ENCODE data around the gene LZTS2.
"Not testable (repeated sequence)": the region's sequence is repeated elsewhere in the genome, so short reads cannot be mapped to it uniquely, and the experiment has no call there.

Gene LZTS2, protein sequence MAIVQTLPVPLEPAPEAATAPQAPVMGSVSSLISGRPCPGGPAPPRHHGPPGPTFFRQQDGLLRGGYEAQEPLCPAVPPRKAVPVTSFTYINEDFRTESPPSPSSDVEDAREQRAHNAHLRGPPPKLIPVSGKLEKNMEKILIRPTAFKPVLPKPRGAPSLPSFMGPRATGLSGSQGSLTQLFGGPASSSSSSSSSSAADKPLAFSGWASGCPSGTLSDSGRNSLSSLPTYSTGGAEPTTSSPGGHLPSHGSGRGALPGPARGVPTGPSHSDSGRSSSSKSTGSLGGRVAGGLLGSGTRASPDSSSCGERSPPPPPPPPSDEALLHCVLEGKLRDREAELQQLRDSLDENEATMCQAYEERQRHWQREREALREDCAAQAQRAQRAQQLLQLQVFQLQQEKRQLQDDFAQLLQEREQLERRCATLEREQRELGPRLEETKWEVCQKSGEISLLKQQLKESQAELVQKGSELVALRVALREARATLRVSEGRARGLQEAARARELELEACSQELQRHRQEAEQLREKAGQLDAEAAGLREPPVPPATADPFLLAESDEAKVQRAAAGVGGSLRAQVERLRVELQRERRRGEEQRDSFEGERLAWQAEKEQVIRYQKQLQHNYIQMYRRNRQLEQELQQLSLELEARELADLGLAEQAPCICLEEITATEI

DNA sequence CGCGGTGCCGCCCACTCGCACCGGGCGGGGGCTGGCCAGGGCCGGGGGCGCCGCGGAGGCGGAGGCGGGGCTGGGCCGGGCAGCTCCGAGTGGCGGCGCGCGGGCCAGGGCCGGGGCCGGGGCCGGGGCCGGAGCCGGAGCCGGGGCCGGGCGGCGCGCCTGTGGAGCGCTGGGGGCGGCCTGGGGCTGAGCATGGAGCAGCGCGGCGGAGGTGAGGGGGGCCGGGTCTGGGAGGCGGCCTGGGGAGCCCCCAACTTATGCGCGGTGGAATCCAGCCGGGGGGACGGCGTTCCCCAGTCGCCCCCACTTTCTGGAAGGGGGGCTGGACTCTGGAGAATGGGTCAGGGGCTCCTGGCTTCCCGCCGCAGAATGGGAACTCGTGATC, at the start of gene LZTS2:
TSS of gene LZTS2 (plus strand) at position 67 of the 385 bp plus-strand sequence. CDS start 2,731 bp downstream, outside the sequence.
- DNase-seq = peak in 12 of 56 donors; percentile 38 to 82 (median 60)

DNA sequence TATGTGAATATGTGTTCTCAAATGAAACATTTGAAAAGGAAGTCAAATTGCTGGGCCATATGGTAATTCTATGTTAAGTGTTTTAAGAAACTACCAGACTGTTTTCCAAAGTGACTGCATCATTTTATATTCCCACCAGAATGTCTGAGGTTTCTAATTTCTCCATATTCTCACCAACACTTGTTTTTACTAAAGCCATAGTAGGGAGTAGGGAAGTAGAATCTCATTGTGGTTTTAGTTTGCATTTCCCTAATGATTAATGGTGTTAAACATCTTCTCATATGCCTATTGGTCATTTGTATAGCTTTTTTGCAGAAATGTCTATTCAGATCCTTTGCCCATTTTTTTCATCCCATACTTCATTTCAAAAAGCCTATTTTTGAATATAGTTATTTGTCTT, 39.4 kb upstream of the LZTS2 start:
- no peak for DNase-seq

DNA sequence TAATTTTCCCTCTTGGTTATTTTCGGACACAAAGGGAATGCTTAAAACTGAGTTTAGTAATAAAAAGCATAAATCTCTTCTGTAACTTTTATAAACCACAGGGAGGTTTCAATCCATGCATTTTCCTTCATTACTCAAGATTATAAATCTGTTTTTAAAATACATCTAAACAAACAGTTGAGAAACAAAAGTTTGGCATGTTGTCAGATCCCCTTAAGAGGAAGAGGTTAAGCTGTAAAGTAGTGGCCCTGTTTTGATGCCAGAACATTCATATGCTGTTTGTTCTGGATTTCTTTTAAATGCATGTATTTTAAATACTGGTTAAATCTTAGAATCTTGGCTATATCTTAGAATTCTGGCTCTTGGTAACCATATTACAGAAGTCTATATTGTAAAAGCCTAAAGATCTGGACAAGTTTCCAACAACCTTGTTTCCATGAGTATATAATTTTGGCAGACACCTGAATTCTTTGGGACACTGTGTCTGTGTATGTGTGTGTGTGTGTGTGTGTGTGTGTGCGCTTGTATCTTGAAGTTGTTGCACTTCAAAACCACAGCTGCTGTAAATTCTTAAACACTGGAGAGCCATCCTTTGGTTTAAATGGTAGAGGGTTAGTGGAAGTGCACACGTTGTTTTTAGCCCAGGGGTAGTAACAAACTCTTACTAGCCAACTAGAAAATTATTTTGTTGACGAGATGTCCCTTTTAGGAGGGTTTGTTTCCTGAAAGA, 37.1 kb upstream of the LZTS2 start:
- no peak for DNase-seq

DNA sequence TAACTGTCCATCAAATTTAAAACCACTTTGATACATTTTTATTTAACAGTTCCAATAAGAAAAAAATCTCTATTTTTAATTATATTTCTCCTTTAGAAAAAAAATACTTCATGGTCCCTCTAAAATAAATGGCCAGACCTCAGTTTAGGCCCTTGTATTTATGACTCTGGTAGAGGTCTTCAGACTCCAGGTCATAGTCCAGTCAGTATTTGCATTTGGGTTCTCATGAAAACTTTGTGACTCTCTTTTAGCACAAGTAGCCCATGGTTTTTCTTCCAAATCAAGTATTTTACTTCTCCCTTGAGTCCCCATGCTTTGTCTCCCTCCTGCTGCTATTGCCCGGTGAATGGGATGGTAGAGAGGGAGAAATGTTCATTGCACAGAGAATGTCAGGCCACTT, 35.8 kb upstream of the LZTS2 start:
- no peak for DNase-seq

DNA sequence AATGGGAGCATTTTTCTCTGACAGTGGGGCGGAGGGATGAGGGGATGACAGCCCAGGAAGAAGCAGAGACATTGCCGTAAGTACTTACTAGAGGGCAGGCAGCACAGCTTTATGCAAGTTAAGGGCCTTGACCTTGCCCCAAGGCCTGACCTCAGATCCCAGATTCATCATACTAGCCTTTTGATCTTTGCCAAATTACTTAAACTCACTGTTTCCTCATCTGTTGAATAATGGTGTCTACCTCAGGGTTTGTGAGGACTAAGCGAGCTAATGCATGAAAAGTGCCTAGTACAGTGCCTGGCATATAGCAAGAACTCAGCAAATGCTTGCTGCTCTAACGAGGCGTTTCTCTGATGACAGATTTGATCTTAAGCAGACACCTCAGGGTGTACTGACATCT, 33.8 kb upstream of the LZTS2 start:
- no peak for DNase-seq

DNA sequence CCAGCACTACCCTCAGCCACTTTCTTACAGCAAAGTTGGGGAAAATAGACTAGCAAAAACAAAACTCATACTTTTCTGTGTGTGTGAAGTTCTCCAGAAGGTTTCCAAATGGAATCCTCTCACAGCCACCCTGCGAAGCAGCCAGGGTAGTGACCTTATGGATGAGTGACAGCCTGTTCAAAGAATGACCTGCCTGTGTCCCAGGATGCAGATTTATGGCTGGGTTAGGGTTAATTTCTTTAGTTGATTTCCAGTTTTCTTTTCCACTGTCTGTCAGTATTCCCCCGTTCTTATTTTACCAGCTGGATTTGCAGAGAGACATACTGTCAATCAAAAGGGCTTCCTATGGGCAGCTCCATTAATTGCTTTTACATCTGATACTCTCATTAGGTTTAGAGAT, 32.7 kb upstream of the LZTS2 start:
- DNase-seq = no peak

DNA sequence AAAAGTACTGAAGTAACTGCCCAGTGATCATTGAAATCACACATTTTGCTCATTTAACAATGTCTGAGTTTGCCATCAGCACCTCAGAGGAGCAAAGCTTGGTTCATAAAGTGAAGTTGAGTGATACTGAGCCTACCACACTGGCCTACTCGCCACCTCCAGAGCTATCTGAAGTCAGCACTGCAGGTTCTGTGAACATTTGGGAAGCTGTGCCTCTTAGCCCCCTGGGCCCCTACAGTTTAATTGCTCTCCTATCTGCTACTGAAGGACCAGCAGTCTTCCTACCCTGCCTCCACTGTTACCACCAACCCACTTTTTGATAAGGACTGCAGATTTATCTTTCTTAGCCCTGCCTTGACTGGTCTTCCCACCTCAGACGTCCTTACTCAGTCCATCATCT, 32.3 kb upstream of the LZTS2 start:
- DNase-seq = no peak

DNA sequence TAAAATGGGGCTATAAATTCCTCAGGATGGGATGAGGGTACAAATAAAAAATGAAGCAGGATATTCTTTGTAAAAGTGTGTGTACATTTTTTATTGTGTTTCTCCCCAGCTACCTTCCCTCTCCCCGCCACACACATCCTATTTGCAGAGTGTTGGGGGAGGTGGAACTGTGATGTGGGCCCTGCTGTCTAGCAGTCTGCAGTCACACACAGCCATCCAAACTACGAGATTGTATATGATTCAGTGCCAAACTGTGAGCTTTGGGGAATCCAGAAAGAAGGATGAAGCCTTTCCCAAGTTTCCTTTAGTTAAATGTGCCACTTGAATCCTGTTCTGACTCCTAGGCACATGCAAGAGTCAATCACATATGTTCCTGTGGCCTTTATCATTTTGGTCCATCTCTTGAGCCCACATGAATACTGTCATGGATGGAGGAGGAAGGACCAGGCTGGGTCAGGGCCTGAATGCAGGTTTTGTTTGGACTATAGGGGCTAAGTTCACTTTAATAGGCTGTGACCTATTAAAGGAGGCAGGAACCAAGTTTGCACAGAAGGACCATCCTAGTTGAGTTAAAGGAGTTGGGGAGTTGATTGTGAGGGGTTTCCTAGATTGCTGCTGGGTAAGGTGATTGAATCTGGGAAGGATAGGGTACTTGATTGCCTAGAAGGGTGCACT, 31.4 kb upstream of the LZTS2 start:
- no peak for DNase-seq

DNA sequence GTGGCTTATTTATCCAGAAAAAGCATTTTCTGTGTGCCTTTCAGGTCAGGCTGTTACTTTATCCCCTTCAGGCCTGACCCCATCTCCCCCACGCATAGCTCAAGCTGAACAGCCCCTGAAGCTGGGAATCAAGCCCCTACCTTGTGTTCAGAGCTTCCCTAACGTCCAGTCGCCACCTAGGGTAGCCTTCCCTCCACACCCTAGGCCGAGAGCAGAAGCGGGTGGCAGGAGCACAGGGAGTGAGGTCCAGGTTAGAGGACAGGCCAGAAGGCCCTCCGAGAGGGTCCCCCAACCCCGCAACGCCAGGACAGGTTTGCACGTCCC, 30.8 kb upstream of the LZTS2 start:
- DNase-seq = no peak

DNA sequence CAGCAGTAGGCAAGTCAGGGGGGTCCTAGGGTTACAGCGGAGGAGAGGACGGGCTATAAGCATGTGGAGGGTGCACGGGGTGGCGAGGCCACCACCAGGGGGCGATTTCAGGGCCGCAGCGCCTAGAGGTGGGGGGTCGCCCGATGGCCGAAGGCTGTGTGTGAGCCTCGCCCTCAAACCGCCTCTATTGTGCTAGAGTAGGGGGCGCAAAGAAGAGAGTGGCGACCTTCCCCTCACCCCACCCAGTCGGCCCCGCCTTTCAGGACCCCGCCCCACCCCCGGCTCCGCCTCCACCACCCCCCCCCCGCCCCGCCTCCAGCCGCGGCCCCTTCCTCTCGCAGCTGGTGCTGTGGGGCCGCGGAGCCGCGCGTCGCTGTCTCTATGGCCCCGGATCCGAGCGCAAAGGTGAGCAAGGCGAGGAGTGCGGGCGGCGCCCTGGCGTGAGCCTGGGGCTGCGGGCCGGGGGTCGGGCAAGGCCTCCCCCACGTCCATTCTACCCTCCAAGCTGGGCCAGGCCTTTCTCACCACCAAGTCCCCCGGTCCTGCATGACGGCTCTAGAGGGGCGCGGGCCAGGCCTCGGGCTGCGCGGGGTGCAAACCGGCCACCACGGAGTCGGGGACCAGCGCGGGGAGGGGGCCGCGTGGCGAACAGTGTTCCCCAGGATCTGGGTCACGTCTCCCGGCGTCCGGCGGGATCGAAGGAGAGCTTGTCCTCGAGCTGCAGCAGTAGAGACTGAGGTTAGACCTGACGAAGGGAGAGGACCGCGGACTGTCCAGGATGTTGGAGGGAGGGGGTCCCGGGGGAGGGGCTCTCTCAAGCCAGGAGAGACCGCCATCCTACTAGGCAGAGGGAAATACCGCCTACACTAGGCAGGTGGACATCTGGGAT, 30.2 kb upstream of the LZTS2 start, which contains the start of gene SEMA4G:
TSS of gene SEMA4G (plus strand) at position 318 of the 889 bp plus-strand sequence. CDS start 3,409 bp downstream, outside the sequence.
- DNase-seq = peak in 20 of 56 donors; percentile 6 to 57 (median 23)

DNA sequence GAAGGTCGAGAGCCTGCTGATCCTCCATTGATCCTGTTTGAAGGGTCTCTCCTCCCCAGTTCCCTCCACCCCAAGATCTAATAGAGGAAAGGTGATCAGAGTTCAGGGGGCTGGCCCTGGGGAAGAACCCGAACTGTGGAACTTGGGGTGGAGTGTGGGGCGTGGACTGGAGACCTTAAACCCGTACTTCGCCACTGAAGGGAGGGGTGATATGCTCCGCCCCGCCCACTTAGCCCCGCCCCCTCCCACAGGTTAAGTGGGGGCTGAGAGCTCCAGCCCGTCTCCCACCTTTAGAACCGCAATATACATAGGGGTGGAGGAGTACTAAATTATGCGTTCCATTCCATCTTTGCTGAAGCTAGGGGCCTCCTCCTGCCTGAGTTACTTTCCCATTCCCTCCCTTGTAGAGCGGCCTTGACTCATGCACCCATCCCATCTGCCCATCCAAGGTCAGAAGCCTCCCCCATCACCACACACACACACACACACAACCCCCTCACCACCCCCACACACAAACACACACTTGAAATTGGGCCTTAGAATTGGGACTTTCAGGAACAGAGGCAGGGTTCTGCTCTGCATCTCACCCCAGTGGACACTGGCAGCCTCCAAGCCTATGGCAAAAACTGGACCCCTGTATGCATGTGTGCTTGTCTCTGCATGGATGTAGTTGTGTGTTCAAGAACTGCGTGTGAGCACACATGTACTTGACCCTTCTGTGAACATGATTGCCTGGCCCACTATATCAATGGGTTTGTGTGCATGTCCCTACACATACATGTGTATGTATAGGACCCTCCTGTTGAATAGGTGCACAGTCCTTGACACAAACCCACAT, 29.3 kb upstream of the LZTS2 start:
- DNase-seq = peak in 5 of 56 donors; percentile 4 to 45 (median 34)

DNA sequence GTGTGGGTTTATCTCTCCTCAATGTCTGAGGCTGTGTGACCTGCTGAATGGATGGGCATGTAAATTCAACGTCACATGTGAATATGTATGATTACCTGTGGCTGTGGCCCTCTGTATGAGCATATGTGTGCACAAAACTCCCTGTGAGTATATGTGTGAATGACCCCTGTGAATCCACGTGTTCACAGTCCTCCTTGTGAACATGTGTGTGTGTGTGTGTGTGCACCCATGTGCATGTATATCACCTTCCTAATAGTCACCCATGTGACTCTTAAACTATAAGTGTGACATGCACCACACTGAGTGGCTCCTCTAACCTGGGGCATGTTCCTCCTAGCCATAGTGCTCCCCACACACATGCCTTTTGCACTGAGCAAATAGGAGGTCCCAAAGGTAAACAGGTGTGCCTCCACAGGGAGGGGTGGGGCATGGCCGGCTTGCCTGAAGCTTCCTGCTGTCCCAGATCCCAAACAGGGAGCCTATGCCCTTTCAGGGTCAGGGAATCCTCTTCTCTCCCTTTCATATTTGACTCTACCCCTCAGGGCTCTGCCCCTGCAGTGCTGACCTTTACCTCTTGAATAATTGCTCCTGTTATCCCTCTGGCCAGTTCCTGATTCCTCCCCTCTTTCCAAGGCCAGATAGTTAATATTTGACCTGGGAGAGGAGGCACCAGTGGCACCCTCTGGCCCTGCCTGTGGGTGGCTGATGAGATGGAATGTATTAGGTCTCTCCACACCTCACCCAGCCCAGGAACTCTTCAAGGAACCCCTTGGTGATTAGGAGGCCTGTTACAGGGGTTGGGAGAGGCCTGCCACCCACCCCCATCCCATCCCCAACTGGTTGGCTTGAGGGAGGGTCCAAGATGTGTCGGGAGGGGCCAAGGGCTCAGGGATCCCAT, 28.4 kb upstream of the LZTS2 start:
- DNase-seq = no peak

DNA sequence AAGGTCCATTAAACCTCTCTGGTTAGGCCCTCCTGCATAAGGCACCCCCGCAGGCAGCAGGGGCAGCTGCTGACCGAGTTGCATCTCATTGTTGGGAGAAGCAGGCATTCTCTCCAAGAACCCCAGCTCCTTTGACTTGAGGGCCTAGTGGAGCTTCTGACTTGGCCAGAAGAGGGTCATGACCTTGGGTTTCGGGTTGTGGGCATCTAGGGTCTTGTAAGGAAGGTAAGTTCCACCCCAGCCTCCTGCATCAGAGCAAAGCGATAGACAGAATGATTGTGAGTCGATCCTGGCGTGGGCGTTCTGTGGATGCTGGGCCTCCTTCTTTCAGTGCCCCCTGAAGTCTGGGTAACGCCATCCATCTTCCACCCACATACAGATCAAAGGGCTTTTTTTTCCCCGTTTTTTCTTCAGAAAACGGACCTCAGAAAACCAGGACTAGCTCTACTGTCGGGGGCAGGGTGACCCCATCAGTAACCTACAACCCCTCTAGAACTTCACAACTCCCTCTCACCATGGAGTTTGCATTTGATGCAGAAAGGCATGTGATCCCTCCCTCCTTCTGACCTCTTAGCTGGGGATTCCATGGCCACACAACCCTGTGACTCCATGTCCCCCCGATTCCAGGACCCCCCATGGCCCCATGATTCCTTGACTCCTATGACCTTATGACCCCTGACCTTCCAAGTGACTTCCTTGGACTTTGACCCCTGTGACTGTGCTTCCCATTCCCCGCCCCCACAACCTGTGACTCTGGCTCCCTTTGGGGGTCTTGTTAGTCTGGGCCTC, 27.3 kb upstream of the LZTS2 start:
- no peak for DNase-seq

DNA sequence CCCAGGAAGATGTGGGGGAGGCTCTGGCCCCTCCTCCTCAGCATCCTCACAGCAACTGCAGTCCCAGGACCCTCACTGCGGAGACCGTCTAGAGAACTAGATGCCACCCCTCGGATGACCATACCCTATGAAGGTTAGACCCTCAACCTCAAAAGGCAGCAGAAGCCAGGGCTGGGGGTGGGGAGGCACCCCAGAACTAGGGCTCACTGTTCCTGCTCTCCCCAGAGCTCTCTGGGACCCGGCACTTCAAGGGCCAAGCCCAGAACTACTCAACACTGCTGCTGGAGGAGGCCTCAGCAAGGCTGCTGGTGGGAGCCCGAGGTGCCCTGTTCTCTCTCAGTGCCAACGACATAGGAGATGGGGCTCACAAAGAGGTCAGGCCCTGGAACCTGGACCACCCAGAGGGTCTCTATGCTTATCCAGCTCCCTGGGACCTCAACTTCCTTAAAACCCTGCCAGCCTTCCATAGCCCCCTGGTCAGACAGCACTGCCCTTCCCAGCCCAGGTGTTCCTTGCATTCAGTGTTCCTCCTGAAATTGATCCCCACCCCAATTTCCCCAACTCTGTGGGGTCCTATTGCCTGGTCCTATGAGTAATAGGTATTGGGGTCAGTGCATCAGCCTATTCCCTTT, 26.6 kb upstream of the LZTS2 start:
- DNase-seq = no peak

DNA sequence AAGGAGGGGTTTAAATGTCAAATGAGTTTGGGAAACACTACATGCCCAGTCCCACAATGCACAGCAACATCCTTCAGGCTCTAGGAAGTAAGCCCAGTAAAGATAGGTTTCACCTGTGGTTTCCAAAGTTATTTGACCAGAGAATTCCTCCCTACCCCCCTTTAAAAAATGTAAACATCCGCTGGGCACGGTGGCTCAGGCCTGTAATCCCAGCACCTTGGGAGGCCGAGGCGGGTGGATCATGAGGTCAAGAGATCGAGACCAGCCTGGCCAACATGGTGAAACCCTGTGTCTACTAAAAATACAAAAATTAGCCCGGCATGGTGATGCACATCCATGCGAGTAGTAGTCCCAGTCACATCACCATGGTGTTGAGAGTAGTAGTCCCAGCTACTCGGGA, 24.2 kb upstream of the LZTS2 start:
- DNase-seq = not testable (repeated sequence)

DNA sequence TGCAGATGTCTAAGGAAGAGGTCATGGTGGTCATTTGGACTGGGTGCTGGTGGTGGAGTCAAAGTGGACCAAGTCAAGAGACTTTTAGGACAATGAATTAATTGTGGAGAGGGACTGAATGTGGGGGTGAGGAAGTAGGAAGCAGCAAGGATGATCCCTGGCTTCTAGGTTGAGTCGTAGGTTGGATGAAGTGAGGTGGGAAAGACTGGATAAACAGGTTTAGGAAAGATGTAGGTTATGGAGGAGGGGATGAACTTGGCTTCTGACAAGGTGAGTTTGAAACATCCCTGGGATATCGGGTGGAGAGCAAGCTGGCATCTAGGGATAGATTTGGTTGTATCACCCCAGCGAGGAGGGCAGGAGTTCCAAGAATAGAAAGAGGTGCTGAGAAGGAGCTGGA, 22.7 kb upstream of the LZTS2 start:
- DNase-seq = no peak

DNA sequence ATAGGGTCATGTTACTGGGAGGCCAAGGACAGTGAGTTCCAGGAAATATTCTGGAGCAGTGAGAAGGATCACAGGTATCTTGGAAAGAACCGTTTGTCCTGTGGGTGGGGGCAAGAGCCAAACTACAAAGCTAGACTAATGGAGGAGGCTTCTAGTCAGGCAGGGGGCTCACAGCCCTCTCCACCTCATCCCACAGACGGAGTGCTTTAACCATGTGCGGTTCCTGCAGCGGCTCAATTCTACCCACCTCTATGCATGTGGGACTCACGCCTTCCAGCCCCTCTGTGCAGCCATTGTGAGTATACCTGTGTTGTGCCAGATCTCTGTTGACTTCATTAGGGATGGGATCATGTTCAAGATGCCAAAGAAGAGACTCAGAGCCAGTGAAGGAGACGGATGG, 22.2 kb upstream of the LZTS2 start:
- DNase-seq = no peak

All from nucleus accumbens (tissue), 56 donors.